Cardiac fibroblast (primary cell): ENCODE data around the gene GAST.

Experiments used
- DNase-seq, 2 donors: peaks; one replicate each; pipeline versions ENCODE4 v3.0.0 to v3.0.0-alpha.2; 2010; ENCODE audit warnings: low read depth in 2 of 2
- H3K4me3 ChIP-seq, 2 donors: replicated peaks in 1 of 2; 1 replicate in 1 of 2; 2 replicates in 1 of 2; pipeline ENCODE4 v1.5.1; 2011; ENCODE audit warnings: low read depth in 2 of 2, low read length in 2 of 2, mild to moderate bottlenecking in 2 of 2, moderate library complexity in 1 of 2
- TF ChIP-seq, protein P1 (sequence below): IDR thresholded peaks from one replicate; pipeline ENCODE4 v1.5.1; 2011; ENCODE audit warnings: low read depth, mild to moderate bottlenecking, low read length, inconsistent platforms

The GAST gene

DNA sequence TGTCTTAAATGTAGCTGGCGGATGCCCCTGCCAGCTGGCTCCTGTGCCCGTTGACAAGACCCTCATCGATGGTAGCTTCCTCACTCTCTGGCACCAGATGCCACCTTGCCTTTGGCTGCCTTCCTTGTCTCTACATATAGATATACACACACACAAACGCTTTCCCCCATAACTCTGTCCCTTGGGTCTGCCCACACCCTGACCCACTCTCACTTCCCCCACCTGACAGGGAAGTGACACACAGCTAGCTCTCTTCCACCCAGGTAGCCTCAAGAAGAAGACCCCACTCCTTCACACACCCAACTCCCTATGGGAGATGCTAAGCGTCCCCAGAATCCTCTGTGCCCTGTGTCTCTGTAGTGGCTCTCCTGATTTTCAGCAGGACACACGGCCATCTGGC is 48.7 kb downstream of the GAST start:
- TF ChIP-seq, protein P1, sequence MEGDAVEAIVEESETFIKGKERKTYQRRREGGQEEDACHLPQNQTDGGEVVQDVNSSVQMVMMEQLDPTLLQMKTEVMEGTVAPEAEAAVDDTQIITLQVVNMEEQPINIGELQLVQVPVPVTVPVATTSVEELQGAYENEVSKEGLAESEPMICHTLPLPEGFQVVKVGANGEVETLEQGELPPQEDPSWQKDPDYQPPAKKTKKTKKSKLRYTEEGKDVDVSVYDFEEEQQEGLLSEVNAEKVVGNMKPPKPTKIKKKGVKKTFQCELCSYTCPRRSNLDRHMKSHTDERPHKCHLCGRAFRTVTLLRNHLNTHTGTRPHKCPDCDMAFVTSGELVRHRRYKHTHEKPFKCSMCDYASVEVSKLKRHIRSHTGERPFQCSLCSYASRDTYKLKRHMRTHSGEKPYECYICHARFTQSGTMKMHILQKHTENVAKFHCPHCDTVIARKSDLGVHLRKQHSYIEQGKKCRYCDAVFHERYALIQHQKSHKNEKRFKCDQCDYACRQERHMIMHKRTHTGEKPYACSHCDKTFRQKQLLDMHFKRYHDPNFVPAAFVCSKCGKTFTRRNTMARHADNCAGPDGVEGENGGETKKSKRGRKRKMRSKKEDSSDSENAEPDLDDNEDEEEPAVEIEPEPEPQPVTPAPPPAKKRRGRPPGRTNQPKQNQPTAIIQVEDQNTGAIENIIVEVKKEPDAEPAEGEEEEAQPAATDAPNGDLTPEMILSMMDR = no peak
- no peak overlapping the region for H3K4me3 ChIP-seq

DNA sequence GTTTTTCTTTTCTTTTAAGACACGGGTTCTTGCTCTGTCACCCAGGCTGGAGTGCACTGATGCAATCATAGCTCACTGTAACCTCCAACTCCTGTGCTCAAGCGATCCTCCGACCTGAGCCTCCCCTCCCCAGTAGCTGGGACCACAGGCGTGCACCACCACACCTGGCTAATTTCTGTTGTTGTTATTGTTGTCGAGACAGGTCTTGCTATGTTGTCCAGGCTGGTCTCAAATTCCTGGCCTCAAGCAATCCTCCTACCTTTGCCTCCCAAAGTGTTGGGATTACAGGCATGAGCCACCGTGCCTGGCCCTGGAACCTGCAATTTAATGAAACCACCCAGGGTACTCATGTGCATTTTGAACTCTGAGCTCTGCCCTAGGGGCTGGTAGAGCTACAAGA is 50.3 kb downstream of the GAST start:
- H3K4me3 ChIP-seq = no peak overlapping the region
- TF ChIP-seq, protein P1 = no peak
- DNase-seq = no peak

More for the DNA sequence above, 48.7 kb downstream of the GAST start:
- DNase-seq = no peak

DNA sequence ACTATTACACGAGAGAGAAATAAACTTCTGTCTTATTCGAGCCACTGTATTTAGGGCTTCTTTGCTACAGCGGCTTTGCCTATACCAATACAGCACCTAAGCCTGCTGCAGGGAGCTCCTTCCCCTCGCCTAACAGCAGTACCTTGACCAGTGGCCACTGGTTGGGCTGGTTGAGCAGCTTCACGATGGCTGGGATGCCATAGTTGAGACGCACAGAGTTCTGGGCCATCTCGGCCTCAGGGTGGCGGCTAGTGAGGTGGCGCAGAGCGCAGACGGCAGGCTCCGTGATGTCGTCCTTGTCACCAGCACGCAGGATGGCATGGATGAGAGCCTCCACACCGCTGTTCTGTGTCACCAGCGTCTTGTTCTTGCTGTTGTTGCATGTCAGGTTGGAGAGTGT is 50.7 kb downstream of the GAST start:
- H3K4me3 ChIP-seq = no peak overlapping the region
- no peak for DNase-seq
- TF ChIP-seq, protein P1 = no peak

DNA sequence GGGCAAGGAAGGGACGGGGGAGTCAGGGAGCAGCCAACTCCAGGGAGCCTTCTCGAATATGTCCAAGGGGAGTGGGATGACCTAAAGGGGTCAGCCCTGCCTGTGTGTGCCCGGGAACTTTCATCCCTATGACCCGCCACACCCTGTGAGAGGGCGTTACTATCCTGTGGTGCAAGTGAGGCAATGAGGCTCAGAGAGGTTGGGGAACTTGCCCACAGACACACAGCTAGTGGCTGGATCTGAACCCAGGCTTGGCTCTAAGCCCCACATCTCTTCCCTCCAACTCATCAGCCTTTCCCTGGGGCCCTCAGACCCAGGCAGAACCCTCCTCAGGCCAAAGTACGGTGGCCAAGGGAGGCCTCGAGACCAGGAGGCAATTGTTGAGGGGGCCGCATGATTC is 51.2 kb downstream of the GAST start:
- TF ChIP-seq, protein P1 = no peak
- DNase-seq = no peak
- H3K4me3 ChIP-seq = no peak overlapping the region
